Activated naive CD4-positive, alpha-beta T cell treated with Interleukin-2 at 50 U/mL for 16 hours (primary cell): Measurements from ENCODE around the gene TBC1D22A.
"Not testable (repeated sequence)": the region's sequence is repeated elsewhere in the genome, so short reads cannot be mapped to it uniquely, and the experiment has no call there.

ENCODE experiments used
- DNase-seq: peaks from one replicate; pipeline ENCODE4 v3.0.0-alpha.2; 2020

The TBC1D22A gene

DNA sequence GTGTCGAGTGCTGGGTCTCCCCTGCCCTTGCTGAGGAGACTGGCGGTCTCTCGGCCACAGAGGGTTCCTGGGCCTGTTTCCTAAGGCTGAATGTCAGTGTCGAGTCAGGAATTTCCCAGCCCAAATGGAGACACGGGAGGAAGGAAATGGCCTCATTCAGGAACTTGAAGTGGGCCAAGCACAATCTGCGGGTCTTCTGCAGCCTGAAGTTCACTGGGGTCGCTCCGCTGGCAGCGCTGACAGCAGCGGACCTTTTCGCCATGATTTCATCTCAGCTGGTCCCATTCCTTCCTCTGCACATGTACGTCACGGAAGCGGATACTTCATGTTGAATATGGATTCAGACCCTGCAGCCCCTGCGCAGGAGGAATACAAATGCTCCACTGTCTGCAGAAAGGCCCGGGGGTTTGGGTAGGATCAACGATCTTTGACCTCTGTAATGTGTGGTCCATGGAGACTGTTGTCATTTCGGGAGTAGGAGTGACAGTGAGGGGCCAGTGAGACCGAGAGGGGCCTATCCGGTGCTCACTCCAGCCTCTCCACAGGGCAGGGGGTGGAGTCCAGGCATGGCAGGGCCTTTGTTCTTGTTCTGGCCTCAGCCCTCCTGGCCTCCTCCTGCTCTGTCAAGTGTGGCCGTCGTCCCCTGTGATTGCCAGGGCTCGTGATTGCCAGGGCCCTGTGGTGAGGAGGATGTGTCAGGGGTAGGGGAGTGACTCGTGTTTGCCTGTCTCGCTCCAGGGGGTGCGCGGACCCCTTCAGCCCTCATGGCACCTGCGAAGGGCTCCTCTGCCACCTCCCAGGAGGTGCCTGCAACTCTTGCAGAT is 402.3 kb downstream of the TBC1D22A start:
- no peak for DNase-seq

DNA sequence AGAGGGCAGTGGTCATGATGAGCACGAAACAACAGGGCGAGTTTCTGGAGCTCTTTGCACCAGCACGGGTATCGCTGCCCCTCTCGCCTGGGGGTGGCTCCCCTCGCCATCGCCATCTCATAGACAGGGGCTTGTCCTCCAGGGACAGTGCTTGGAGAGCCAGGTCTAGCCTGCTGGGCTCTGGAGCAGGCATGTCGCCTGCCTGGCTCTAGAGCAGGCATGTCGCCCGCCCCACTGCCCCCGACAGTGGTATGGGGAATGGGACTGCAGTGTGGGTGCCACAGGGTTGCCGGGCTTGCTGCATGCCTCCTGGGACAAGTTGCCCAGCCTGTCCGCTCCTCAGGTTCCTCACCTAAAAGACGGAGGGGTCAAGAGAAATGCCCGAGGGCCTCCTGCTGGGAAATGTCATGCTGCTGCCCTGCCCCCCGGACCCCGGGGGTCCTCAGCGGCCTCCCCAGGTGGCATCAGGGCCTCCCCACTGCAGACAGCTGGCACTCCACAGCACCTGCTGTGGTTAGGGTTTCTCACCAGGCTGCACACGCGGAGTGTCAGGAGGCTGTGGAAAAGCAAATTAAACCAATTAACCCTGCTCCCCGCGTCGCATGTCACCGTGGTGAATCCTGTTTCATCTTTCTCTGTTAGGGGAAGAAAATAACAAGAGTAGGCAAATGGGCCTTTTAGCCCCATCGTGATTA is 403.0 kb downstream of the TBC1D22A start:
- DNase-seq = no peak

DNA sequence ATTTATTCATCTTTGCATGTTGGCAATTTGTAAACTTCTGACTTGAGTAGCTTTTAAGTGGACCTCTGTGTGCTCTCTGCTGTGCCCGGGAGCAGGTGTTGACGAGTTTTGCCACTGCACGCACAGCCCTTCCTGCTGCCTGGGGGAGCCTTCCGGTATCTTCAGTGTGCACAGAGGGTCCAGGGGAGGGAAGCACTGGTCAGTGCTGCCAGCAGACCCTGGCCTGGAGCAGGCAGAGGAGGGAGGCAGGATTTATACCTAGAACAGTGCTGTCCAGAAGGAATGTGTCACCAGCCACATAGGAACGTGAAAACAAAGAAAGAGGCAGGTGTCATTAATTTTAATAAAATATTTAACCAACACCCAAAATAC is 403.6 kb downstream of the TBC1D22A start:
- no peak for DNase-seq

DNA sequence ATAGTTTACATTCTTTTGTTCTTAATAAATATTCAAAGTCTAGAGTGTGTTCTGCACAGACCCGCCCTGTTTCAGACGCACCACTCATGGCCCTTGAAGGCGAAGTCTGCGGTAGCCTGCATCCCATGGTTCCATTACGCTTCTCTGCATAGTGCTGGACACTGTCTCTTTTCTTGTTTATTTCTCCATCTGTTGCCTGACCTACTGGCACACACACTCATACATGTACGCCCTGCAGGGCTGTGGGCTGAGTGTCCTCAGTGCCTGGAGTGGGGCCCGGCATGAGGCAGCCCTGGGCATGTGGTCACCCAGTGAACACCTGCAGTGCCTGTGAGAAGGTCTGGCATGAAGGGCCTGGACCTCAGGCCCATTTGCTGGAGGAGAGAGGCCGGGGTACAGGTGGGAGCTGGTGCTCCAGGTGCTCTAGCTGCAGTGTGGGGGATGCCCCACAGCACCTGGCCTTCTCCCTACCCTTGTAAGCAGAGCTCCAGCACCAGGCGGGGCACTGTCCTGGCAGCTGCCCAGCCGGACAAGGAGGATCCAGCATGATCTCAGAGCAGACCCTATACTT is 404.1 kb downstream of the TBC1D22A start:
- DNase-seq = no peak

DNA sequence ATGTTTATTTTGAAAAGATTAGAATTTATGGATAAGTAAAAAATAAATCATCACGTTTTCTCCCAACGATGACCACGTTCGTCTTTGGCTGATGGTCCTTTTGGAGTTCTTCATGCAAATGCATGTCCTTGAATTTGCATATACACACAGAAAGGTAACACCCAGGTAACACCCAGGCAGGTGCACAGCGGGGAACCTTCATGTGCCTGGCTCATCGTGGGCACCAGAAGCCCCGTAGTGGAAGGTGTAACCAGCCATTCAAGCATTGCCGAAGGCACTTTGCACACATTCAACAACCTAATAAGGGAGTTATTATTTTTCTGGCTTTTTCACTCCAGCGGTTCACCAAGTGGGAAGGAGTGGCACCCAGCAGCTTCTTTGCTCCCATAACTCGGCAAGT is 404.6 kb downstream of the TBC1D22A start:
- no peak for DNase-seq

DNA sequence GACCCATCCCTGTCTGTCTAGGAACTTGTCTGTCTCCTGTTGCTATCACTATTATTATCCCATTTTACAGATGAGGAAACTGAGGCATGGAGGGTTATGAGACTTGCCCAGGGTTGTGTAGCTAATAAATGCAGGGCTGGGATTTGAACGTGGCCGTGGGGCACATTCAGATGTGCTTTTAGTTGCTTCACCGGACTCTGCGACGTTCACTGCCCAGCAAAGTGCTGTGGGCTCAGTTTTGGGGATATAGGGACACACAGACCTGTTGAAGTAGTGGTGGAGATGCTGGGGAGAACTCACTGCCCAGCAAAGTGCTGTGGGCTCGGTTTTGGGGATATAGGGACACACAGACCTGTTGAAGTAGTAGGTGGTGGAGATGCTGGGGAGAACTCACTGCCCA is 405.5 kb downstream of the TBC1D22A start:
- DNase-seq = not testable (repeated sequence)

DNA sequence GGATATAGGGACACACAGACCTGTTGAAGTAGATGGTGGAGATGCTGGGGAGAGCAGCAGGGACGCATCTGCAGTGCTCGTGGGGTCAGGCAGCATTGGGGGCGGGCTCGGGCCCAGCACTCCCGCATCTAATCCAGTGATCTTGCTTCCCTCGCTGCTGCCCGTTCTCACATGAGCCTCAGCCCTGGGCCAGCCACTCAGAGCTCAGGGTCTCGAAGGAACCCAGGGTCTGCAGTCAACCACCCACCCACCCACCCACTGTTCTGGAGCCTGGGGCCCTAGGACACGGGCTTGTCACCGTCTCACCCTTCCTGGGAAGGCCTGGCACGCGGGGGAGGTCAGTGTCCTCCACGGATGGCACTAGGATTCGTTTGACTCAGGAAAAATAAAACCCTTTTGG is 406.0 kb downstream of the TBC1D22A start:
- DNase-seq = no peak

DNA sequence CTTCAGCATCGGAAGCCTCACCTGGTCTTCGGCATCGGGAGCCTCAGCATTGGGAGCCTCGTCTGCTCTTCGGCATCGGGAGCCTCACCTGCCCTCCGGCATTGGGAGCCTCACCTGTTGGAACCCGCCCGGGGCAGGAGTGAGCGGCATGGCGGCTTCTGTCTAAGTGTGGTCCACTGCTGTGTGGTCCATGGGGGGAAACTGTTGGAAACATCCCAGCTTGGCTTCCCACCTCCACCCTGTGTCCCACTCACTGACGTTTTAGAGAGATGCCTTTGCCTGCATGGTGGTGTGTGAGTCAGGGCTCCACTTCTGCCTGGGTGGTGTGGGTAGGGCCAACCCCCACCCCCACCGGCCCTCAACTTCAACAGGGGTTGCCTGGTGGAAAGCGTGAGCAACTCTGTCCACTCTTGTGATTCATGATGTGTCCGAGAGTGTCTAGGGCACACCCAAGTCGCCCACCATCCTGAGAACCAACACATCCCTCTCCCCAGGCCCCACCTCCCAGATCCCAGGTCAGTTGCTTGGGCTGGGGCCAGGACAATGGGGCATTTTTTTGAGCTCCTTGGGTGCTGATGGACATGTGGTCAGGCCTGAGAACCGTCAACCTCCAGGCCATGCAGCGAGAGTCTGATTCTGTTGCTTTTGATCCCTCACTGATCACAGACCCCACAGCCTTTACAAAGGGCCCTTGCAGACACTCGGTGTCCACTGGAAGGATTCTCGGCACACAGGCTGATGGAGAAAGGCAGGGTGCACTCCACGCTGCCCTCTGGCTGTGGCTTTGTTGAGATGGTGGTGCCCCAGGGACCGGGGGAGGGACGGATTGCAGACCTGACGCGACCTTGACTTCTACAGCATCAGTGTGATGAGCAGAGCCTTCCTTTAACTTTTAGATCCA is 406.7 kb downstream of the TBC1D22A start:
- no peak for DNase-seq

DNA sequence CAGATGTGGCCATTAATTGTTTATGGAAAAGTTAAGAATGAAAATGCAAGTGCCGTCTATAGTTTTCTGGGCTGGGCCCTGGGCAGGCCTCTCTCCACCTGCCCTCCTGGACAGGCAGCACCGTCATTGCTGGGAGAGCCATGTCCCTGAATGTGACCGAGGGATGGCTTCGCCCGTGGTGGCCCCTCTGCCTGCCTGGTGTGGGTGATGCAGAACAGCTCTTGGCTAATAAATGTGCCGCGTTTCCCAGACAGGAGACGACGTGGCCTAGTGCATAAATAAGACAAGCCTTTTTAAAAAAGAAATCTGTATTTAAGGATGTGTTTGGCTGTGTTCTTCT is 407.3 kb downstream of the TBC1D22A start:
- no peak for DNase-seq

DNA sequence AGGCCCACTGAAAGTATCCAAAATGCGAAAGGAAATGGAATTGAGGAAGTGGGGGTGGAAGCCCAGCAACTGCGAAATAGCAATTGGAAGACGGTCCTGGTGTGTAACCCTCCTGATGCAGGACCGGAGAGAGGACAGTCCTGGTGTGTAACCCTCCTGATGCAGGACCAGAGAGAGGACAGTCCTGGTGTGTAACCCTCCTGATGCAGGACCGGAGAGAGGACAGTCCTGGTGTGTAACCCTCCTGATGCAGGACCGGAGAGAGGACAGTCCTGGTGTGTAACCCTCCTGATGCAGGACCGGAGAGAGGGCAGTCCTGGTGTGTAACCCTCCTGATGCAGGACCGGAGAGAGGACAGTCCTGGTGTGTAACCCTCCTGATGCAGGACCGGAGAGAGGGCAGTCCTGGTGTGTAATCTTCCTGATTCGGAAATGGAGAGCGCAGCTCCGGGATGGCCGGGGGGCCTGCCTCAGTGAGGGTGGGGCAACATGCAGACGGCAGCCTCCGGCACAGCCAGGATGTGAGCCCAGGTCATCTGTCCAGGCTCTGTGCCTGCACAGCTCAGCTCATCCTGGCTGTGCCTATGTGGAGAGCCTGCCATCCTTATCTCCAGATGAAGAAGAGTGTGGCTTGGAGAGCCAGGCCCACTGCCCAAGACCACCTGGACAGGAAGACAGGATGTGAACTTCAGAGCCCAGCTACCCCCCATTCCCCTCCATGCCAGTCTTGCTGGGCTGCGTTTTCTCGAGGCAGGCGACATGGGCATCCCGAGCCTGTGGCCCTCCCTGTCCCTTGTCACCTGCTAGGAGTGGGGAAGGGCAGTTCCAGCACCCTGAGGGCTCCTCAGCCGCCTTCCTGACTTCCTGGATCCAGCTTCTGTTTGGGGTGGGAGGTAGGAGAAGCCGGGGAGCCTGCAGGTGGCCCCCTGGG is 408.3 kb downstream of the TBC1D22A start:
- DNase-seq = not testable (repeated sequence)

DNA sequence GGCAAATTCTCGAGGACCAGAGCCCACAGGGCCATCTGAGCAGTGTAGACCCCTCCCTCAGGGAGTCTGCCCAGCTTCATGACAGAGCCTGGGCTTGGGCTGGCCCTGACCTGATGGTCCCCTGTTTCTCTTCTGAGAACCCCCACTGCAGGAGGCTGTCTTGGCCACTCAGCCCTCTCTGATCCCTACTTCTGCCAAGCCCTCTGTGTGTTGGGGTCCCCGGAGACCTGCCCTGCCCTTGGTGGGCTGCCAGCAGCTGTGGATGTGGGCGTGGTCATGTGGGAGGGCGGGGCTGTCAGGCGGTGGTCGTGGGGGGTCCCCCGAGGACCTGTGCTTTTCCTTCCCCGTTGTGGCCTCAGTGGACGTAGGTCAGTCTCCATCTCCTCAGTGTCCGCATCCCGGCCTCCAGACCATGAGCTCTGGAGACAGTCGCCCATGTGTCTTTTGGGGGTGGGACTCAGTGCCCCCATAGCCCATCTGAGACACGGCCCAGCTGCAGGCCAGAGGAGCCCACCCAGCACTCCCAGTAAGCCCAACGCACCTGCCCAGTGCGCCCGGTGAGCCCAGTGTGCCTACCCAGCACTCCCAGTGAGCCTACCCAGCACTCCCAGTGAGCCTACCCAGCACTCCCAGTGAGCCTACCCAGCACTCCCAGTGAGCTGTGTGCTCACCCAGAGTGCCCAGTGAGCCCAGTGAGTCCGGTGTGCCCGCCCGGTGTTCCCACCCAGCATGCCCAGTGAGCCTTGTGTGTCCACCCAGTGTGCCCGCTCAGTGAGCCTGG is 409.2 kb downstream of the TBC1D22A start:
- no peak for DNase-seq

DNA sequence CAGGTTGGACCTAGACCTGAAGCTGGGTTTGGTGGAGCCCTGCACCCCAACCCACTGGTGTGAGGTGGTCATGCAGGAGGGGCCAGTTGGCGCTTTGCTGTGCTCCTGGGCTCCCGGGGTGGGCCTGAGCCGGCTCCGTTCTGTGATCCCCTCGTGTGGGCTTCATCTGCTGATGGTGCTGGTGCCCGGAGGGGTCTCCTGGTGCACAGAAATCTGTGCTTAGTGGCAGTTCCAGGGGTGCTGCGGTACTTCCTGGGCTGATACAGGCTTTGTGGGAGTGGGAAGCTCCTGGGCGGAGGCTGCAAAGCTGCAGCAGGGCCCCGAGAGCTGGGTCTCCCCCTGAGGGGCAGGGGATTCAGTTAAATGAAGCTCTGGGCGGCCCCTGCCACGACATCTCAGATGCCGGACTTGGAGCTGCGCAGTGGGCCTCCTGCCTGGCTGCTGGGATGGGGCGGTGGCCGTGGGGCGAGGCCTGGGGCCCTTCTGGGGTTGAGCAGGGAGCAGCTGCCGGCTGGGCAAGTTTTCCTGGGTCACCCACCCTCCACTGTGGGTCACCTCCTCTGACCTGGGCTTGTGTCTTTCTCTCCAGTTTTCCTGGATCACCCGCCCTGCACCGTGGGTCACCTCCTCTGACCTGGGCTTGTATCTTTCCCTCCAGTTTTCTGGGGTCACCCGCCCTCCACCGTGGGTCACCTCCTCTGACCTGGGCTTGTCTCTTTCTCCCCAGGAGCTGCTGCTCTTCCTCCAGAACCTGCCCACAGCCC is 410.5 kb downstream of the TBC1D22A start:
- DNase-seq = no peak

DNA sequence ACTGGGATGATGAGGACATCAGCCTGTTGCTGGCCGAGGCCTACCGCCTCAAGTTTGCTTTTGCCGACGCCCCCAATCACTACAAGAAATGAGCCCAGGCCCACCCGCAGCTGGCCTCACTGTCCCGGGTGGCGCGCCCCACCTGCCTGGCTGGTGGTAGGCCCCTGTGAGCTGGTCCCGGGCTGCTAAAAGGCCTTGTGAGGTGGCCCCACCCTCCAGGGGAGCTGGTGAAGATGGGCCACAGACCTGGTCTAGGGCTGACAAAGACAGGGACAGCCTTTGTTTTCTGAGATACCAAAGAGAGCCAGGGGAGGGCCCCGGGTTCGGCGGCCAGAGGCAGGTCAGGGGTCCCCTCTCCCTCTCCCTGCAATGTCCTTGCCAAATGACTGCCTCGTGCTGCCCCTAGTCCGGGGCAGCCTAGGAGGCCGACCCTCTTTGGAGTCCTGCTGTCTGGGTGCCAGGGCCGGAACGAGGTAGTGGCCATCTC is 411.1 kb downstream of the TBC1D22A start:
- DNase-seq = no peak

DNA sequence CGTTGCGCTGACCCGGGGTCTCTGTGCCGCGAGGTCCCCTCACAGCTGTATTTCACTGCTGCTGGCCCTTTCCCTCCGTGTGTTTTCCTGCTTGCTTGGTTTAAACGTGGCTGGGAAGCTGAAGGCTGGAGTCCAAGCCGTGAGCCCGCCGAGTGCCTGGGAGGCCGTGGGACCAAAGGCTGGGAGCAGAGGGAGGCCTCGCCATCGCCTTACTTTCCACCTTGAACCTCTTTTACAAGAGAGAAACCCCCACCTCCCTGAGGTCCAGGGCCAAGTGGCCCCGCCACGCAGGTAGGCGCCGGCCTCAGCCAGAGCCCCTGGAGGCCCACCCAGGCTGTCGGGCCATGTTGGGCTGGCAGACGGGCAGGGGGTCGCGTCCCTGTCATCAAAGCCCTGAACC is 411.6 kb downstream of the TBC1D22A start:
- no peak for DNase-seq

DNA sequence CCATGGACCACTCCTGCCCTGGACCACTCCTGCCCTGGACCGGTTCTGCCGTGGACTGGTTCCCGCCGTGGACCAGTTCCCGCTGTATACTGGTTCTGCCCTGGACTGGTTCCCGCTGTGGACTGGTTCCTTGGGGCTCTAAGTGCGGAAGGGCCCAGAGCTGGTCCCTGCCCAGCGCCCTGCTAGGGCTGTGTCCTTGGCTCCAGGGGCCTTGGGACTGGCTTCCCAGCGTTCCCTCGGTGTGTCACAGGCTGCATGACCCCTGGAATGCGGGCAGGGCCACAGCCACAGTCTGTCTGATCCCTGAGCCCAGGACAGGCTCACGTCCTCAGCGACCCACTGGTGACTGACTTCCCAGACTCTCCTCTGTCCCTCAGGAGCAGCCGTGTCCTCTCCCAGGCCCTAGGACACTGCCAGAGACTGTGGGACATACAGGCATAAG is 412.2 kb downstream of the TBC1D22A start:
- DNase-seq = no peak

DNA sequence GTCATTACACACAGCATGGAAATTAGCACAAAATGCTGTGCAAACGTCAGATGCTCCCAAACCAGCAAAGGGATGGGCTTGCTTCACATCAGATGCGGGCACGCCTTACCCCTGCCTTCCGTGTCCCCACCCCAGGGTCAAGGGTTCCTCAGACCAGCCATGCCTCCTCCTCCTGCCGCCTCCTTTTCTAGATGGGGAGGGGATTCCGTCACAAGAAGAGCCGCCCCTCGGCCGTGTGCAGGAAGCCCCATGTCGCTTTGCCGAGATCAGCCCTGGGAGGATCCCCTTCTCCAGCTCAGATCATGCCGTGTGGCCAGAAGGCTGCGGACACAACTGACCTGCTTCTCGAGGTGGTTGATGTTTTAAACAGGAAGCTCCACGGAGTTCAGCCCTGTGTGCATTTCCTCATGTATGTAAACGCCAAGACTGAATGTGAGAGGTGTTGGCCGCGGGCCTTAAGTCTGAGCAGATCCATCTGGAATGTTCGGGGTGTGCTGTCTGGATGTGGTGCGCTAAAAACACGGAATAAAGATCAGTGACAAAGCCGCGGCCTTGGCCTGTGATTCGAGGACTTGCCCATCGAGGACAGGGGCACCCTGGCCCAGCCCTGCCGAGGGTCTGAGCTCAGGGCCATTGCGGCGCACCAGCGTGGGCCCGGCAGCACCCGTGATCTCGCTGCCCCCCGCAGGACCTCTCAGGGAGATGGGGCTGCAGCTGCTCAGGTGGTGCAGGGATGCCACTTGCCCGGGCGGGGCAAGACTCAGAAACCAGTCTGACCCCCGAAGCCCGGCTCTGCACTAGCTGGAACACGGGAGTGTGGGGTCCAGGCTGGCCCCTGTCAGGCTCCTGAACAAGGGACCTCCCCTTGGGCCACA is 412.9 kb downstream of the TBC1D22A start:
- DNase-seq = no peak

DNA sequence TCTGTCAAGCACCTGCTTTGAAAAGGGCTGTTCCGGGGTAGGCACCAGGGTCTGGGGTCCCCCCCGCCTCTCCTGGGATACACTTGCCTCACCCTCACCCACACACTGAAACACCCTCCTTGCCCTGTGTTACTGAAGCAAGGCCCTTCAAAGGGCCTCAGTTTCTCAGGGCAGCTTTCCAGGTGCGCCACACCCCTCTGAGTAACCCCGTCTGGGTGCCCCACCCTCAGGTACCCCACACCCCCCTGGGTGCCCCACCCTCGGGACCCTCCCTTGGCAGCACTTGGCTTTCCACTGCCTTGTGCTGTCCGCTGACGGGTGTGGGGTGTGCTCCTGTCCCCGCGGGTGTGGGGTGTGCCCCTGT is 413.6 kb downstream of the TBC1D22A start:
- DNase-seq = no peak

DNA sequence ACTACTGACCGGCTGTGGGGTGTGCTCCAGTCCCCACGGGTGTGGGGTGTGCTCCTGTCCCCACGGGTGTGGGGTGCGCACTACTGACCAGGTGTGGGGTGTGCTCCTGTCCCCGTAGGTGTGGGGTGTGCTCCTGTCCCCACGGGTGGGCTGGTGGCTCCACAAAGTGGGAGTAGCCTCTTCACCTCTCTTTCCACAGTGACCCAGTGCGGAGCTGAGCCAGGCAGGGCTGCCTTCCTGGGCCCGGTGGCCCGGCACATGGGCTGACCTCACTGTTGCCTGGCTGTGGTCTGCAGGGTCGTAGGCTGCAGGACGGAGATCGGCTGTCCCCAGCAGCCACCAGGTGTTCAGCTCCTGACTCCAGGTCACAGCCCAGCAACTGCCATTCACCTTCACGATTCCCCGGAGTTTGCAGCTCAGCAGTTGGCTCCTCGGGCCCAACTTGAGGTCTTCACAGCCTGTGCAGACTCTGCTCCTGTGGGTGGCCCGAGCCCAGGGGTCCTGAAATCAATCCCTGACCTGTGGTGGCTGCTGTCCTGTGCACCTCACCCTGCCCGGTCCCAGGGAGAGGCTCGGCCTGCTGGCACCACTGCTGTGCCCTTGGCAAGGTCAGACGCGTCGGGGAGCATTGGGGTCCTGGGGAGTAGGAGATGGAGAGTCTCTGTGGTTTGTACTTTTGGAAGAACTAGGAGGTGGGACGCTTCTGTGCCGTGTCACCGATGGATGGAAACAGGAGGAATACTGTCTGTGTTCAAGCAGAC is 414.3 kb downstream of the TBC1D22A start:
- DNase-seq = no peak
